GM18498 (cell line): ENCODE results near the gene SATB2.

Experiments
- ATAC-seq: cut with Tn5 transposase; IDR thresholded peaks from one replicate; pipeline ENCODE4 v1.9.1; 2021; ENCODE audit warnings: mild to moderate bottlenecking, moderate library complexity; ENCODE audit not compliant: unreplicated experiment

The SATB2 gene

GRCh38 chr2:199455210-199455544, 2.6 kb downstream of the SATB2 start:
- ATAC-seq: no peak

GRCh38 chr2:199452991-199453379, 4.8 kb downstream of the SATB2 start:
- no peak for ATAC-seq

DNA sequence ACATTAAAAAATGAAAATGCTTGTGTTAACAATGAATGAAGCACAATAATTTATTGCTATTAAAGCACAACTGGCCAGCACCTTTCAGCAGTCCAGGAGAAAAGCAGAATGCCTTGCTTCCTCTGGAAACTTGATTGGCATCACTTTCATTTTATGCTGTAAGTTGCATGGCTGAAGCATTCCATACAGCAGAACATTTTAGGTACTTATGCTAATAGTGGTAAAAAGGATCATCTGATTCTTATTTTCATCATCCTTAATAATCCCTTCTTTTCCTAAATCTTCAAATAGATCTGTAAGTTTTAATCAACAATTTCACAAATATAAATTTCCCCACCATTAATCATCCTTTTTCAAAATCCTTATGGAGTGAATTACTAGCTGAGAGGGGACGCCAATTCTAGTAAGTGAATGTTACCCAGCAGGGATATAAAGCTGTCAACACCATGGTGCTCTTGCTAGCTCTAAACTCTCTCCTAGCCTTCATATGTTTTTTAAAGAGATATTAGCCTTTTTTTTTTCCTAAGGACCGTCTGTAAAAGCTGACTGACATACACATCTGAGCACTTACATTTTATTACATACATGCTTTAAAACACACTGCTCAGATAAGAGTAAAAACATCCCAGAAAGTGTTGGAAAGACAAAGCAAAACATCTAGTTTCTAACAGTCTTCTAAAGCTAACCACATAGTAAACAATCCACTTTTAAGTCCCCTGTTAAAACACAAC, 5.3 kb downstream of the SATB2 start:
- ATAC-seq: no peak

DNA sequence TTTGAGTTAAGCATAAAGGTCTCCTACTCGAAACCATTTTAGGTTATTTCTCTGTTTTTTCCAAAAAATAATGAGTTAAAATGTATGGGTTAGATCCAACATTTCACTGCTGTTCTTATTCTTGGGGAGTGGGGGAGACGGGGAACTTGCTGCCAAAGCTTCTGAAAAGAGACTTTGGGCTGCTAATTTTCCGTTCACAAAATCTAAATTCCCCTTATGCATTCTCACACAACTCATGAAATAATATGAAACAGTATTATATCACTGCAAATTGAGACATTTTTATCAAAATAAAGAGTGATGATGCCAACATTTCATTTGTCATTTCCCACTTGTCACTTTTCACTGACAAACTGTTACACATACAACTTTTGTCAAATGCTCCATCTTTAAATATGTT, 7.8 kb downstream of the SATB2 start:
- no peak for ATAC-seq

DNA sequence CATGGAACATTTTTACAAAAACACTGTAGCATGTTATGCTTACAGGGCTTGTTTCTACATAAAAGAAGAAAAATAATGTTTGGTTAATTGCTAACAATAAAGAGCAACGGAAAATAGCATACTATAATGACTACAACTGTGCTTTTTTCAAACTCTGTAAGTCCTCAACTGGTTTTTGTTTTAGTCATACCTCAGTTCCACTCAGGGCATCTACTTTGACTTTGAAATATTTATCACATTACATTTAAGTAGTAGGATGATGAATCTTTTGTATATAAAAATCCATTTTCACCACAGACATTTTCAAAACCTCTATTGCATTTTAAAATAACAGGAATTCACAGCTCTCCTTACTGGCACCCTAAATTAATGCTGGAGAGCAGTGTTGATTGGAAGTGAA, 8.3 kb downstream of the SATB2 start:
- ATAC-seq: no peak

- no peak for ATAC-seq
These were observed 10.7 kb downstream of the SATB2 start for GRCh38 chr2:199446996-199447576.

GRCh38 chr2:199444749-199445148, 13.0 kb downstream of the SATB2 start:
- ATAC-seq: no peak

DNA sequence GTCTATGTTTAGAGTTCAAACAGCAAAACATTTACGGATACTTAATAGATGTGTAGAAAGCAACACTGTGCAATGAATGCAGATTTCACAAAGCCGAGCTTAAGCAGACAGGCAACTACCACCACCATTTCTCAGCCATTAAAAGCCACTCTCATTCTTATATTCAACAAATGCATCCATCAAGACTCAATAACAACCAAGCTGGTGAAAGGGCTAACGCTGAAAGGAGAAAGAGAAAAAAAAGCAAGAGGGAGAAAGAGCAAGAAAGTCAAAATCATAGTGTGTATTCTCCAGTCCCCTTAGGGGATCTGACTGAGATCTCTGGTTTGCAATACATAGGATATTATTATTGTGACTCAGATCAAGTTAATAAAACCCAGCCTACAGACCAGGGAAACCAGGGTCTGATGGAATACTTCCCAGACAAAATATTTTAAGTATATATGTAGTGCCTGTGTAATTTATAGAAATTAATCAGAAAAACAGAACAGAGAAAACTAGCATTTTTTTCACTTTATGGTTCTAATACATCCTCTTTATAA, 14.1 kb downstream of the SATB2 start:
- ATAC-seq: no peak

GRCh38 chr2:199442173-199442572, 15.6 kb downstream of the SATB2 start:
- ATAC-seq: no peak

DNA sequence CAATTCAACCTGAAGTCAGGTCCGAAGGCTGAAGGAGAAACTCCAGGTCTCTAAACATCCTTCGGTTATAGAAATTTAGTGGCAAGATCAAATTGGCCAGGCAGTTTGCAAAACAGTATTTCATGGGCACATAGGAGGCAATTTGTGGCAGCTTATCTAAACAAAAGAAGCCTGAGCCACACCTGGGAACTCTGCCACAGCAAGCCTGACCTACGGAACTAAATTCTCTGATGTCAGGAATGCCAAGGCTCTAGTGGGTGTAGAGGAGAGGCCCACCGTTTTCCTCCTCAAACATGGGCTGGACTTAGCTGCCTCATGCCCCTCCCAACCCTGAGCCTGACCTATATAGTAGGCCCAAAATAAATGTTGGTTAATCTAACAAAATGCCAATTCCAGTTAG, 16.0 kb downstream of the SATB2 start:
- ATAC-seq: no peak

DNA sequence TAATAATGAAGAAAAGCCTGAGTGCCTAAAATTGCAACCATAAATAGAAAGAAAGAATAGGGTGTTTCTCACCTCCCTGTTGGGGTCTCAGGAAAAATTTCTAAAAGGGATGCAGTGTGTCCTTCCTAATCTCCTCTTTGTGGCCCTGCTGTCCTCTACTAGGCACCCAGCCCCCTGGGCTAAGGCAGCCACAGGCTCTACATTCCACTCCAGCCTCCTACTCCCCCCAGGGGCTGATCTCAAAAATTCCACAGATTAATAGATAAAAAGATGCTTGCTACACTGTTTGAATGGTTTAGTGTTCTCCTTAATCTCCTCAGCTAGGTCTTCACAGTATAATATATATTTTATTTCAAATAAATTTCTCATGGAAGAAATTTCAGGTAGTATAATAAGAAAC, 17.6 kb downstream of the SATB2 start:
- ATAC-seq: no peak

DNA sequence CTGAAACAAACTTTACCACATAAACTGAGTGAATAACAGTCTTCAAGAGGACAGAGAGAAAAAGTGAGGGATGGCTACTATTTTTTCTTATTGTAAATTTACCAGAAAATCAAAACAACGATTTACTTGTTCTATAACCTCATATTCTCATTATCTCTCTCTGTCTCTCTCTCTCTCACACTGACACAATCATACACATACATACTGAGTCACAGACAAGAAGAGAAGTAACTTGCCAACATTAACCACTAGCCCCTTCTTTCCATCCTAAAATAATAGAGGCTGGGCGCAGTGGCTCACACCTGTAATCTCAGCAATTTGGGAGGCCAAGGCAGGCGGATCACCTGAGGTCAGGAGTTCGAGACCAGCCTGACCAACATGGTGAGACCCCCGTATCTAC, 18.2 kb downstream of the SATB2 start:
- no peak for ATAC-seq

DNA sequence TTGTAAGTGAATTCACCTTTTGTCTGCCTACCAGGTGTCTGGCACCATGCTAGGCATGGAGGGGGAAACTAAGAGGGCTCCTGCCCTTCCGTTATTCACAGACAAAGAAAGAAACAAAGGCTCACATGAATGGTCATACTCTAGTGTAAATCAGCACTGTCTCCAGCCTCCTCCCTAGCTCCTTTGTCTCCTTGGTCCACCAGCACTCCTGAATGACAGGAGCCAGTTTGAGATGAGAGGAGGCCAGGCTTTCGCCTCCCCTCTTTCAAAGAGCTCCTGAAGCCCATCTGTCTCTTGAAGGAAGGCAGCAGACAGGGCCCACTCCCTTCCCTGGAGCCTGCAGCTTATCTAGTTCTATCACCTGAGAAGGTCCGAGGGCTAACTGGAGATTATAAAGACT, 18.7 kb downstream of the SATB2 start:
- no peak for ATAC-seq

DNA sequence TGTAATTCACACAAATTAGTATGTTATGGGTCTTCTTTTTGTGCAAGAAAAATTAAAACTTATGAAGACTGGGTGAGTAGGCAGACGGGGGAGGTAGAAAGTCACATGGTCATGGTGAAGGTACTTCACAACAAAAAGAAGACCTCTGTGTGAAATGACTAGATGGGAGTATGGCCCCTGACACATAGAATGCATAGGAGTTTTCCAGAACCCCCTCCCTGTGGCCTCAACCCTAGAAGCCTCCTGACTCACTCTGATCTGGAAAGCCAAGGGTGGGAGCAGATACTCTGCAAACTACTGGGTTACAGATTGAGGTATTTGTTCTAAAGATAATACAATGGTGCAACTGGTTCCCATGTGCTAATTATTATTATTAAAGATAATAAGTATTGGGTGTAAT, 23.2 kb downstream of the SATB2 start:
- no peak for ATAC-seq

GRCh38 chr2:199433204-199433832, 24.4 kb downstream of the SATB2 start:
- no peak for ATAC-seq

DNA sequence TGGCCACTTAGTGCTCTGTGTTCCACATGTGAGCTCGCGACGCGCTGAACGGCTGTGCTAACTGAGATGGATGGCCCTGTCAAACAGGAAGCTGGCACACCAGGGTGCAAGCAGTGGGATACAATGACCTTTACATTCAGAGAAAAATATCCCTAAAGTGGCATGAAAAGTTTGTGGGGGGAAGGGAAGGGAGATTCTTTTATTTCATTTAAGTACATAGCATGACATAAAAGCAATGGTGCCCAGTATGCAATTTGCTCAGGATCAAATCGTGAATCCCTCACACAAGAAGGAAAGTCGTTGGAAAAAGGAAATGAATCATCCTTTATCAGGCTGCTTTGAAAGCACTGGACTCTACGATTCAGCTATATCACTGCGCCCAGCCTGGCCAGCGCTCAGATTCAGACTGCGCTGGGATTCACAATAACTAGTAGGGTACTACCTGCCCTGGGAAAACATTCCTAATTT, 26.0 kb downstream of the SATB2 start:
- no peak for ATAC-seq

- ATAC-seq: no peak
These were observed 27.5 kb downstream of the SATB2 start for GRCh38 chr2:199430214-199430613.

- ATAC-seq: no peak
These were observed 29.4 kb downstream of the SATB2 start for GRCh38 chr2:199428291-199428690.

- ATAC-seq: no peak
These were observed 33.6 kb downstream of the SATB2 start for GRCh38 chr2:199424160-199424559.

DNA sequence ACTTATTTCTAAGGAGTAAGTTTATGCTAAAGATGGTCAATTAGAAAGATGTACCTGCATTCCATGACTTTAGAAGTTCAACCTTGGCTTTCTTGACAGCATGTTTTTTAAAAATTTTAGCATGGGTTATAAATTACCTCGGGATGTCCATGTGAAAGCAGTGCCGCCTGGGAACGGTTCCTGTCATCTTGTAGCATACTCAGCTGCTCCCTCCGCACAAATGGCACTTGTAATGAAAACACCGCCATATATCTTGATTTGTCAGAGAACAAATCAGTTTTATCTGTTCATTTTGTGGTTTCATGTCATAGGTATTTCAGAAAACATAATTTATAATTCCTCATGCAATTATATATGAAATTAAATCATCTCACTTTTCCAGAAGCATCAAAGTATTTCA, 38.3 kb downstream of the SATB2 start:
- ATAC-seq: no peak

- no peak for ATAC-seq
These were observed 43.3 kb downstream of the SATB2 start for GRCh38 chr2:199414465-199414864.

DNA sequence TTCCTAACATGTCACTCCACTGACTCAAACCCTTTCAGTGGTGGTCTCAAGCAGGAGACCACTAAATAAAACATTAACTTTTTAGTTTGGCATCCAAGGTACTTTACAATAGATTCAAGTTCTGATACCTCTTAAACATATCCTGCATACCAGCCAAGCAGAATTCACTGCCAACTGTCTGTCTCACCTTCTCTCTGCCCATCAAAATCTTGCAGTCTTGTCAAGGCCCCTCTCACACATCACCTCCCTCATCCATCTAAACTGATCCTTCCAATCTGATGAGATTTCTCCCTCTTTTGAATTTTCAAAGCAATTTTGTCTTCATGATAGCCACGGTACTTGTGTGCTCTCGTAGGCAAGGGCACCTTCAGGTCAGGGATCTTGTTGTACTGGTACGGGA, 43.7 kb downstream of the SATB2 start:
- ATAC-seq: no peak
